H1 (cell line): ENCODE data around the gene ZBTB46. TPM values are rescaled to one million over a fixed set of nuclear protein-coding genes. Genes with fewer than 3 reads are reported as not detected.

ENCODE experiments used
- CTCF ChIA-PET: fragments of 300-600 bp; sonication (Branson Sonifier 250); formaldehyde crosslinking; loops from one replicate; lab custom pipeline; 2021; ENCODE audit not compliant: partially characterized antibody; lab: Charles Lee
- POLR2A ChIA-PET: fragments of 300-600 bp; sonication (Branson Sonifier 250); formaldehyde crosslinking; loops from one replicate; lab custom pipeline; 2021; ENCODE audit warnings: inconsistent platforms; ENCODE audit not compliant: partially characterized antibody; lab: Charles Lee
- DNase-seq, 2 experiments: peaks; one replicate each; pipeline versions ENCODE4 v3.0.0 to v3.0.0-alpha.2; 2010 to 2022; ENCODE audit warnings: low spot score in 2 of 2, low read depth in 1 of 2, mixed read lengths in 1 of 2
- FAIRE-seq: peaks from 2 replicates; lab custom pipeline; 2011; peaks lifted over from hg19 to GRCh38; lab: Jason Lieb, UNC
- H2AFZ ChIP-seq: 2 replicates; pipeline ENCODE4 v1.8.1; 2012; ENCODE audit warnings: low read length, inconsistent platforms
- H2AK5ac ChIP-seq: 2 replicates; pipeline ENCODE4 v1.6.1; 2013; ENCODE audit warnings: low read depth, low read length
- H2BK120ac ChIP-seq: replicated peaks from 2 replicates; pipeline ENCODE3; 2013; ENCODE audit warnings: low read depth, low read length, inconsistent platforms
- H2BK12ac ChIP-seq: 2 replicates; pipeline ENCODE4 v1.6.1; 2013; ENCODE audit warnings: low read depth, low read length
- H2BK15ac ChIP-seq: 2 replicates; pipeline ENCODE4 v1.6.1; 2013; ENCODE audit warnings: low read length
- H2BK20ac ChIP-seq: 2 replicates; pipeline ENCODE4 v1.6.1; 2013; ENCODE audit warnings: low read length
- H2BK5ac ChIP-seq: 2 replicates; pipeline ENCODE4 v1.6.1; 2013; ENCODE audit warnings: low read depth, low read length
- H3K14ac ChIP-seq: 2 replicates; pipeline ENCODE4 v1.6.1; 2013; ENCODE audit warnings: inconsistent platforms; ENCODE audit not compliant: insufficient read length
- H3K18ac ChIP-seq: 2 replicates; pipeline ENCODE4 v1.6.1; 2013; ENCODE audit warnings: low read length; ENCODE audit errors: extremely low read depth
- H3K23ac ChIP-seq: 2 replicates; pipeline ENCODE4 v1.6.1; 2013; ENCODE audit warnings: inconsistent platforms; ENCODE audit not compliant: insufficient read length
- H3K23me2 ChIP-seq: 2 replicates; pipeline ENCODE4 v1.6.1; 2013; ENCODE audit warnings: low read depth, low read length
- H3K27ac ChIP-seq: 2 replicates; pipeline ENCODE4 v1.6.1; 2011; ENCODE audit warnings: low read depth, low read length, inconsistent platforms
- H3K27me3 ChIP-seq, 4 experiments: replicated peaks in 1 of 4; 1 replicate in 1 of 4; 2 replicates in 3 of 4; pipeline versions ENCODE4 v1.6.1 to v1.8.1; 2011 to 2013; ENCODE audit warnings: low read length in 3 of 4, mild to moderate bottlenecking in 3 of 4, inconsistent platforms in 2 of 4, mixed read lengths in 2 of 4, moderate library complexity in 1 of 4; ENCODE audit not compliant: control insufficient read depth in 3 of 4, insufficient read depth in 3 of 4; ENCODE audit errors: extremely low read depth in 1 of 4
- H3K36me3 ChIP-seq, 4 experiments: 2 replicates each; pipeline versions ENCODE4 v1.6.1 to v1.8.1; 2011 to 2013; ENCODE audit warnings: mild to moderate bottlenecking in 4 of 4, low read length in 3 of 4, moderate library complexity in 2 of 4, control low read depth in 1 of 4, inconsistent platforms in 1 of 4; ENCODE audit not compliant: insufficient read depth in 4 of 4, control insufficient read depth in 2 of 4
- H3K4ac ChIP-seq: replicated peaks from 2 replicates; pipeline ENCODE3; 2013; ENCODE audit warnings: low read length, low read depth, mixed read lengths, inconsistent platforms; ENCODE audit not compliant: insufficient read length
- H3K4me1 ChIP-seq, 4 experiments: replicated peaks in 1 of 4; 1 replicate in 1 of 4; 2 replicates in 3 of 4; pipeline versions ENCODE4 v1.6.1 to v1.8.1; 2011 to 2013; ENCODE audit warnings: low read length in 3 of 4, inconsistent platforms in 2 of 4, mixed read lengths in 1 of 4; ENCODE audit not compliant: insufficient read depth in 4 of 4, control insufficient read depth in 3 of 4
- H3K4me2 ChIP-seq, 2 experiments: 2 replicates each; pipeline versions ENCODE4 v1.6.1 to v1.8.1; 2011 to 2013; ENCODE audit warnings: low read depth in 2 of 2, low read length in 2 of 2, control low read depth in 1 of 2, inconsistent platforms in 1 of 2, mild to moderate bottlenecking in 1 of 2; ENCODE audit not compliant: insufficient read depth in 1 of 2
- H3K4me3 ChIP-seq, 4 experiments: fragments of 200-600, 300-600 bp in 1 of 4; sonication (generic), shearing (Covaris generic), sonication (Bioruptor Twin) in 1 of 4; 2 replicates each; pipeline versions ENCODE4 v1.5.1 to v1.8.1; 2011 to 2016; ENCODE audit warnings: low read length in 4 of 4, low read depth in 3 of 4, control low read depth in 2 of 4, inconsistent platforms in 2 of 4, mild to moderate bottlenecking in 2 of 4, mixed read lengths in 1 of 4, moderate library complexity in 1 of 4; ENCODE audit not compliant: insufficient read depth in 2 of 4; ENCODE audit errors: extremely low read depth in 1 of 4
- H3K56ac ChIP-seq: replicated peaks from 2 replicates; pipeline ENCODE3; 2013; ENCODE audit warnings: low read depth, mild to moderate bottlenecking, mixed read lengths, low read length, inconsistent platforms; ENCODE audit not compliant: insufficient read length
- H3K79me1 ChIP-seq: 2 replicates; pipeline ENCODE4 v1.6.1; 2013; ENCODE audit warnings: low read depth, low read length, control low read depth
- H3K79me2 ChIP-seq, 2 experiments: 2 replicates each; pipeline versions ENCODE4 v1.6.1 to v1.8.1; 2012 to 2013; ENCODE audit warnings: low read length in 2 of 2, mild to moderate bottlenecking in 2 of 2, inconsistent platforms in 1 of 2; ENCODE audit not compliant: insufficient read depth in 2 of 2, control insufficient read depth in 1 of 2
- H3K9ac ChIP-seq, 4 experiments: replicated peaks in 1 of 4; 1 replicate in 1 of 4; 2 replicates in 3 of 4; pipeline versions ENCODE4 v1.6.1 to v1.8.1; 2011 to 2013; ENCODE audit warnings: low read depth in 3 of 4, low read length in 3 of 4, control low read depth in 2 of 4, mild to moderate bottlenecking in 2 of 4, moderate library complexity in 2 of 4, inconsistent platforms in 1 of 4; ENCODE audit errors: extremely low read depth in 1 of 4
- H3K9me3 ChIP-seq, 2 experiments: 2 replicates each; pipeline versions ENCODE4 v1.6.1 to v1.8.1; 2012 to 2013; ENCODE audit warnings: mild to moderate bottlenecking in 2 of 2, moderate library complexity in 2 of 2, control low read depth in 1 of 2, inconsistent platforms in 1 of 2, low read depth in 1 of 2, low read length in 1 of 2, mixed read lengths in 1 of 2; ENCODE audit not compliant: insufficient read depth in 2 of 2
- H4K20me1 ChIP-seq, 2 experiments: replicated peaks in 1 of 2; 2 replicates each; pipeline versions ENCODE3 to v1.8.1; 2011 to 2013; ENCODE audit warnings: inconsistent platforms in 2 of 2, low read length in 2 of 2, mild to moderate bottlenecking in 1 of 2; ENCODE audit not compliant: insufficient read depth in 2 of 2, control insufficient read depth in 1 of 2
- H4K5ac ChIP-seq: 2 replicates; pipeline ENCODE4 v1.6.1; 2013; ENCODE audit warnings: low read length, low read depth, mixed read lengths, inconsistent platforms; ENCODE audit not compliant: insufficient read length
- H4K8ac ChIP-seq: 2 replicates; pipeline ENCODE4 v1.8.0; 2013; ENCODE audit warnings: mild to moderate bottlenecking, moderate library complexity, low read length, inconsistent platforms; ENCODE audit not compliant: insufficient read depth; ENCODE audit errors: extremely low read depth
- H4K91ac ChIP-seq: replicated peaks from 2 replicates; pipeline ENCODE3; 2013; ENCODE audit warnings: low read length, mixed read lengths, inconsistent platforms; ENCODE audit not compliant: insufficient read length
- BACH1 ChIP-seq: IDR thresholded peaks from 2 replicates; pipeline ENCODE4 v1.6.1; 2012; ENCODE audit warnings: low read length, improper control_type of control experiment
- CHD2 ChIP-seq: IDR thresholded peaks from 2 replicates; pipeline ENCODE4 v1.6.1; 2012; ENCODE audit warnings: low read length, improper control_type of control experiment
- NRF1 ChIP-seq: IDR thresholded peaks from 2 replicates; pipeline ENCODE4 v1.6.1; 2011; ENCODE audit warnings: mild to moderate bottlenecking, low read depth, low read length, improper control_type of control experiment
- WGBS, 2 experiments: shearing (Covaris generic) in 1 of 2; methylation state at CpG; one replicate each; pipeline versions ENCODE4 v1.1.6 to v1.1.7; 2013 to 2015; ENCODE audit warnings: low lambda C conversion rate in 2 of 2, mixed read lengths in 2 of 2, inconsistent platforms in 1 of 2, low coverage in 1 of 2, missing lambda C conversion rate in 1 of 2; ENCODE audit not compliant: insufficient replicate concordance in 2 of 2, insufficient coverage in 1 of 2, insufficient read length in 1 of 2; ENCODE audit errors: extremely low coverage in 1 of 2, missing lambda C conversion rate in 1 of 2; 5-methylcytosine and 5-hydroxymethylcytosine counted together
- polyA plus RNA-seq, 7 experiments: library from polyadenylated mRNA; depleted of rRNA in 3 of 7; stranded (reverse) in 5 of 7; unstranded in 2 of 7; fragments of >200 nt in 5 of 7; fragments of 200-250 nt in 2 of 7; gene quantifications; 1 replicate in 5 of 7; 2 replicates in 1 of 7; 4 replicates in 1 of 7; pipeline versions ENCODE4 v1.2.1 to v1.2.3, GENCODE V29; 2011 to 2013; ENCODE audit warnings: missing spikeins in 2 of 7, mixed read lengths in 2 of 7
- total RNA-seq: library from RNA; stranded (reverse); fragmentation: NEBNext Ultra II Directional; extraction: Animal tissue kit (Norgen Biotek cat#: 25700); gene quantifications from 2 replicates; pipeline ENCODE4 v1.2.1, GENCODE V29; 2021
- TF ChIP-seq, protein P1 (sequence below): IDR thresholded peaks from 2 replicates; pipeline ENCODE4 v1.6.1; 2012; ENCODE audit warnings: low read length, inconsistent platforms

Gene ZBTB46
- total and polyA plus RNA-seq, 2 of the 8 experiments (the other 6 are each of a cell fraction or from before 2014, with no cell fraction given), result 6.4 to 22.4 TPM

DNA sequence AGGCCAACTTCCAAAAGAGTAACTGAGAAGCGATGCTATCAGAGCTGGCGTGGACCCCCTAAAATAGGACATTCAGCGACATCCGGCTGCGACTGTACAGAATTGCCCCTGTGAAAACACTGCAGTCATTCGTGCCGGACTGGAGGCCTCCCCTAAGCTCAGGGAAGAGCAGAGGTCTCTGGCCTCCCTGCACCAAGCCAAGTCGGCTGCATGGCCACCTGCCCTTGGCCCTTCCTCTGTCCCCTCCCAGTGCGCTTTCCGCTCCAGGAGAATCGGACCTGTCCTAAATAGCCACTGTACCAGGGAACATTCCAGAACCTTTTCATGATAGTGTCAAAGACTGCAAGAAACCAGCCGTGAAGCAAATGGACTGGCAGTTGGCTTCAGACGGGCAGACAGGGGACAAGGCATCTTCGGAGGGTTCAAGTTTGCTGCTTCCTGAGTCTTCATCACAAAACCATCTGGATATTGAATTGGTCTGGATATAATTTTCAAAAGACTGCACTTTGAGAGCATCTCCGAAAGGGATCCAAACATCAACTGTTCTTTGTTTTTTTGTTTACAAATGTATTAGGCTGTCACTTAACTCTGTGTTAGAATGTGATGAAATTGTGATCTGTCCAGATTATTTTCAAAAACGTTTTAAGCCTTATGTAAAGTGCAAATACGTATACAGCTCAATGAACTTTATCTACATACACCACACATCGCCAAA is 75.0 kb downstream of the ZBTB46 start:
- H3K27me3 ChIP-seq, result no peaks in the 10 kb centered on the region
- FAIRE-seq (peak; percentile 24), DNase-seq (no peak)
- no peak overlapping the region for H3K4me2 ChIP-seq
- H2BK12ac ChIP-seq, result no peak overlapping the region
- H3K23ac ChIP-seq, result no peak overlapping the region
- no peak overlapping the region for H2BK5ac ChIP-seq
- no peaks in the 10 kb centered on the region for H4K20me1 ChIP-seq
- no peak overlapping the region for H3K56ac ChIP-seq
- H3K79me2 ChIP-seq, result no peaks in the 10 kb centered on the region
- no peaks in the 10 kb centered on the region; the same call in 1 of the 2 replicates for H3K79me1 ChIP-seq
- peaks cover 0 to 10% (median 3%) of the 10 kb centered on the region in 4 experiments; a peak in 6 of 7 replicates for H3K4me1 ChIP-seq
- ChIA-PET CTCF (interaction anchor here (1.0 to 1.5 kb wide), 3 partner anchors 15 to 141 kb away, joined by 3 to 7 read pairs (median 4); no protein-coding TSS in a partner anchor), POLR2A (interaction anchor here (1.8 kb wide), 1 partner anchor 20 kb away, joined by 3 read pairs; the partner anchor contains the start of gene LIME1)
- no peak overlapping the region for H2AK5ac ChIP-seq
- no peak overlapping the region for H3K18ac ChIP-seq
- no peak overlapping the region; the same call in 1 of the 2 replicates for H4K8ac ChIP-seq
- no peak overlapping the region for H3K14ac ChIP-seq
- no peak overlapping the region for H3K4ac ChIP-seq
- H3K9ac ChIP-seq, result no peak overlapping the region
- no peak overlapping the region for H3K27ac ChIP-seq
- H3K4me3 ChIP-seq, result no peak overlapping the region
- no peak overlapping the region for H4K5ac ChIP-seq
- no peak overlapping the region for H2BK20ac ChIP-seq
- no peaks in the 10 kb centered on the region for H3K23me2 ChIP-seq
- 85% methylated on average over 18 of the region's 18 CpGs; no CpG with 5 or more reads in 1 of the 2 experiments for WGBS, 2 experiments
- H2AFZ ChIP-seq, result no peak overlapping the region
- H3K36me3 ChIP-seq, result no peaks in the 10 kb centered on the region
- no peak overlapping the region for H2BK15ac ChIP-seq
- H3K9me3 ChIP-seq, result no peaks in the 10 kb centered on the region
- no peak overlapping the region for H2BK120ac ChIP-seq
- H4K91ac ChIP-seq, result no peak overlapping the region
- TF ChIP-seq NRF1 (no peak), CHD2 (no peak), BACH1 (no peak)
- TF ChIP-seq, protein P1, sequence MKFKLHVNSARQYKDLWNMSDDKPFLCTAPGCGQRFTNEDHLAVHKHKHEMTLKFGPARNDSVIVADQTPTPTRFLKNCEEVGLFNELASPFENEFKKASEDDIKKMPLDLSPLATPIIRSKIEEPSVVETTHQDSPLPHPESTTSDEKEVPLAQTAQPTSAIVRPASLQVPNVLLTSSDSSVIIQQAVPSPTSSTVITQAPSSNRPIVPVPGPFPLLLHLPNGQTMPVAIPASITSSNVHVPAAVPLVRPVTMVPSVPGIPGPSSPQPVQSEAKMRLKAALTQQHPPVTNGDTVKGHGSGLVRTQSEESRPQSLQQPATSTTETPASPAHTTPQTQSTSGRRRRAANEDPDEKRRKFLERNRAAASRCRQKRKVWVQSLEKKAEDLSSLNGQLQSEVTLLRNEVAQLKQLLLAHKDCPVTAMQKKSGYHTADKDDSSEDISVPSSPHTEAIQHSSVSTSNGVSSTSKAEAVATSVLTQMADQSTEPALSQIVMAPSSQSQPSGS, result no peak
